ENCODE measurements around the gene FNTB. TPM values are rescaled to one million over a fixed set of nuclear protein-coding genes. Genes with fewer than 3 reads are reported as not detected.

Gene FNTB
- total RNA-seq, 1 donor = 12.7 TPM

DNA sequence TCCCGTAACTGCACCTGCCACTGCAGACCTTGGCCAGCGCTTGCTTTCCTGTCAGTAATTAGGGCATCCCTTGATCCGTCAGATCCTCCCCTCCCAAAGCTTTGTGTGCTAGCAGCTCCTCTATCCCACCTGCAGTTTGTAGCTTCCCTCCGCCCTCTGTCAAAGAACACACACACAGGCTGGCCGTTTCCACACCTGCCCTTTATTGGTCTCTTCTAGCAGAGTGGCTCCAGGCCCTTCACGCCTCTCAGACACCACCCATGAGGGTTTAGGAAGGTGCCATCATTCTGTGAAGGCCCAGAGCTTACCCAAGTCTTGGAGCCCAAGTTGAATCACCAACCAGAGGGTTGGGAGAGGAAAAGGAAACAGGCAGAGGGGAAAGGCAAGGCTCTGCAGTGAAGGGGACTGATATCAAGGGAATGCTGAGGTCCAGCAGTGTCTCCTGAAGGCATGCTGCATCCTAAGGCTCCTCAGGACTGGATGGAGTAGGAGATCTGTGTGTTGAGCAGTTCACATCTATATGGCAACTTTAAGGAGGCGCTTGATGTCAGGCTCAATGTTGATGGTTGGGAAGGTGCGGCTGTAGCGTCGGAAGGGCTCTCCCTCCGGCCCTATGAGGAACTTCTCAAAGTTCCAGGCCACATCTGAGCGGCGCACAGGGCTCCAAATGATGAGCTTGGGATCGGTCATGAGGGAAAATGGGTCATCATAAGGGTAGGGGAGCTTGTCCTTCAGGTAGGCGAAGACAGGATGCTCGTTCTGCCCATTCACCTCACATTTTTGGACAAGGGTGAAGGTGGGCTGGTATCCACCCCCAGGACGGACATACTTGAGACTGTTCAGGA lies 47.5 kb upstream of the FNTB start:
- H3K4me2 ChIP-seq (ENCODE audit: insufficient read depth, low read length) = no peak overlapping the region
- TF ChIP-seq, protein P1, sequence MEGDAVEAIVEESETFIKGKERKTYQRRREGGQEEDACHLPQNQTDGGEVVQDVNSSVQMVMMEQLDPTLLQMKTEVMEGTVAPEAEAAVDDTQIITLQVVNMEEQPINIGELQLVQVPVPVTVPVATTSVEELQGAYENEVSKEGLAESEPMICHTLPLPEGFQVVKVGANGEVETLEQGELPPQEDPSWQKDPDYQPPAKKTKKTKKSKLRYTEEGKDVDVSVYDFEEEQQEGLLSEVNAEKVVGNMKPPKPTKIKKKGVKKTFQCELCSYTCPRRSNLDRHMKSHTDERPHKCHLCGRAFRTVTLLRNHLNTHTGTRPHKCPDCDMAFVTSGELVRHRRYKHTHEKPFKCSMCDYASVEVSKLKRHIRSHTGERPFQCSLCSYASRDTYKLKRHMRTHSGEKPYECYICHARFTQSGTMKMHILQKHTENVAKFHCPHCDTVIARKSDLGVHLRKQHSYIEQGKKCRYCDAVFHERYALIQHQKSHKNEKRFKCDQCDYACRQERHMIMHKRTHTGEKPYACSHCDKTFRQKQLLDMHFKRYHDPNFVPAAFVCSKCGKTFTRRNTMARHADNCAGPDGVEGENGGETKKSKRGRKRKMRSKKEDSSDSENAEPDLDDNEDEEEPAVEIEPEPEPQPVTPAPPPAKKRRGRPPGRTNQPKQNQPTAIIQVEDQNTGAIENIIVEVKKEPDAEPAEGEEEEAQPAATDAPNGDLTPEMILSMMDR (IDR thresholded peaks at IDR 0.05; ENCODE audit: extremely low read depth, low read depth, low read length) = no peak
- no peaks in the 10 kb centered on the region for H3K4me1 ChIP-seq (ENCODE audit: insufficient read depth, low read length)
- no peaks in the 10 kb centered on the region for H3K79me2 ChIP-seq (ENCODE audit: insufficient read depth, low read length)
- DNase-seq (ENCODE audit: insufficient read length, low spot score, missing footprints) = no peak
- no peaks in the 10 kb centered on the region for H3K27me3 ChIP-seq (ENCODE audit: insufficient read depth, low read length)
- no peak overlapping the region for H3K27ac ChIP-seq (ENCODE audit: low read depth, low read length)
- H3K36me3 ChIP-seq (ENCODE audit: insufficient read depth, low read length) = peaks cover 11% of the 10 kb centered on the region
- H4K20me1 ChIP-seq (ENCODE audit: insufficient read depth, low read length) = peaks cover 15% of the 10 kb centered on the region
- no peak overlapping the region for H3K4me3 ChIP-seq (ENCODE audit: insufficient read depth, low read length)
- H2AFZ ChIP-seq (ENCODE audit: low read length) = no peak overlapping the region
- H3K9me3 ChIP-seq (ENCODE audit: low read depth, low read length) = no peaks in the 10 kb centered on the region

DNA sequence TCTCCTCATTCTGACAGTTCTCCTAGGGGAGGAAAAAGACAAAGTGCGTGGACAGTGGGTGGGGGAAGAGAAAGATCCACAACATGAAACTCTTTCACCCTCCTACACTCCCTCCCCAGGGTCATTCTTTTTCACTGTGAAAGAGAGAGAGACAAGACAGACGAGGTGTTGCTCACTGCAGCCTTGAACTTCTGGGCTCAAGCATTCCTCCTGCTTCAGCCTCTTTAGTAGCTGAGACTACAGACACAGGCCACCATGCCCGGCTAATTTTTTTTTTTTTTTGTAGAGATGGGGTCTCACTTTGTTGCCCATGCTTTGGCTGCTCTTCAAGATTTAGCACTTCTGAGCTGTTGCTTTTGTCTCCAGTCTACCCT lies 46.9 kb upstream of the FNTB start:
- no peak overlapping the region for H3K4me2 ChIP-seq (ENCODE audit: insufficient read depth, low read length)
- H3K27me3 ChIP-seq (ENCODE audit: insufficient read depth, low read length) = no peaks in the 10 kb centered on the region
- peaks cover 5% of the 10 kb centered on the region for H3K36me3 ChIP-seq (ENCODE audit: insufficient read depth, low read length)
- DNase-seq (ENCODE audit: insufficient read length, low spot score, missing footprints) = no peak
- no peak overlapping the region for H2AFZ ChIP-seq (ENCODE audit: low read length)
- no peaks in the 10 kb centered on the region for H3K9me3 ChIP-seq (ENCODE audit: low read depth, low read length)
- H3K4me1 ChIP-seq (ENCODE audit: insufficient read depth, low read length) = no peaks in the 10 kb centered on the region
- peaks cover 15% of the 10 kb centered on the region for H4K20me1 ChIP-seq (ENCODE audit: insufficient read depth, low read length)
- no peak overlapping the region for H3K4me3 ChIP-seq (ENCODE audit: insufficient read depth, low read length)
- no peaks in the 10 kb centered on the region for H3K79me2 ChIP-seq (ENCODE audit: insufficient read depth, low read length)
- TF ChIP-seq, protein P1 (IDR thresholded peaks at IDR 0.05; ENCODE audit: extremely low read depth, low read depth, low read length) = no peak
- no peak overlapping the region for H3K27ac ChIP-seq (ENCODE audit: low read depth, low read length)

DNA sequence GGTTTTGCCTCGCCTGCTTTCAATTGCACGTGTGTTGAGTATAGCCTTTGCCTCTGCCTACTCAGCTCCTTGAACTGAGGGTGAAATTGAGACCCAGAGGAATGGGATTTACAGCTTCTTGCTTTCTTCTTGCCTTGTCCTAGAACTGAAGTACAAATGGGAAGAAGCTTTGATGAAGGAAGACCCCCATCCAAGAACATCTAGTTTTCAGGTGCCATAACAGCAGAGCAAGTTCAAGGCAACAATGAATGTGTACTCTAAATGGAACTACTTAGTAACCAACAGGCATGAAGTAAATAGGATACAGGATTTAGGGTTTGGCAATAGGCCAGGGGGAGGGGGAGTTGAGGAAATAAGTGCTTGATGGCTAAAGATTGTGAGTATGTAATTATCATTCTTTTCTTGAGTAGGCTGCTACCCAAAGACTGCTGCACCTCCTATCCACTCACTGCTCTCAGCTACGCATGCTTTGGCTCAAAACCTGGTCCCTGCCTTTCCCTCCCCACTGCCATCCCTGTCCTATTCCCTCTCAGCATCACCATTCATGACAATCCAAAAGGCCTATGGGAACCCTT lies 46.3 kb upstream of the FNTB start:
- H3K27me3 ChIP-seq (ENCODE audit: insufficient read depth, low read length) = no peaks in the 10 kb centered on the region
- no peaks in the 10 kb centered on the region for H3K4me1 ChIP-seq (ENCODE audit: insufficient read depth, low read length)
- no peak overlapping the region for H3K4me2 ChIP-seq (ENCODE audit: insufficient read depth, low read length)
- no peak overlapping the region for H2AFZ ChIP-seq (ENCODE audit: low read length)
- no peak for DNase-seq (ENCODE audit: insufficient read length, low spot score, missing footprints)
- H3K4me3 ChIP-seq (ENCODE audit: insufficient read depth, low read length) = no peak overlapping the region
- no peaks in the 10 kb centered on the region for H3K79me2 ChIP-seq (ENCODE audit: insufficient read depth, low read length)
- H3K27ac ChIP-seq (ENCODE audit: low read depth, low read length) = no peak overlapping the region
- peaks cover 15% of the 10 kb centered on the region for H4K20me1 ChIP-seq (ENCODE audit: insufficient read depth, low read length)
- H3K36me3 ChIP-seq (ENCODE audit: insufficient read depth, low read length) = peaks cover 4% of the 10 kb centered on the region
- H3K9me3 ChIP-seq (ENCODE audit: low read depth, low read length) = no peaks in the 10 kb centered on the region
- TF ChIP-seq, protein P1 (IDR thresholded peaks at IDR 0.05; ENCODE audit: extremely low read depth, low read depth, low read length) = no peak

DNA sequence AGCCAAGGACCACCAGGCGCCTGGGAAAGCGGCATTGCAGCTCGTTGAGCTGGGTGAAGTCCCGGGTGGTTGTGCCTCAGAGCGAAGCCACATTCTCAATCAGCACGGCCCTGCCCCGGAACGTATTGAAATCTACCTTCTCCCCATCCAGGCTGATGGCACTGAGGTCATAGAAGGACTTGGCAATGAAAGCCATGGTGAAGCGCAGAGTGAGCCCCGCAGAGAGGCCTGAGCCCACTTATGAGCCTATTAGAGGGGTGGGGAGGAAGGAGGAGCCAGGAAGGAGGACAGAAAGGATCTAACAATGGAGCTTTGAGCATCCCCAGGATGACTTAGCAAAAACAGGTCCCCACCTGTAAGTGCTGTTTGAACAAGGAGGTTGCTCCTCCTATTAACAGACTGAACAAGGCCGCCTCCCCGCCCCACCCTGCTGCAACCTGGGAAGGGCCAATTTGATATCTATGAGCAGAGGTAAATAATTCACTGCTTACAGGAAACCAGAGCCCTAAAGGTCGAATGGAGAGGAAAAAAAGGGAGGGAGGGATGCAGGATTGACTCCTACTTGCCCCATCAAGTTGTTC lies 44.1 kb upstream of the FNTB start, which contains the start of gene GPX2:
Gene GPX2, minus strand, starts transcription at position 215 of the 581 bp plus-strand sequence. Its CDS starts 19 bp downstream, at position 196.
- no peaks in the 10 kb centered on the region for H3K27me3 ChIP-seq (ENCODE audit: insufficient read depth, low read length)
- H3K36me3 ChIP-seq (ENCODE audit: insufficient read depth, low read length) = peaks cover 4% of the 10 kb centered on the region
- H3K27ac ChIP-seq (ENCODE audit: low read depth, low read length) = no peak within 1 kb of the TSS
- no peak within 1 kb of the TSS for H3K4me2 ChIP-seq (ENCODE audit: insufficient read depth, low read length)
- DNase-seq (ENCODE audit: insufficient read length, low spot score, missing footprints) = no peak
- no peaks in the 10 kb centered on the region for H3K9me3 ChIP-seq (ENCODE audit: low read depth, low read length)
- H3K79me2 ChIP-seq (ENCODE audit: insufficient read depth, low read length) = no peaks in the 10 kb centered on the region
- peaks cover 5% of the 10 kb centered on the region for H4K20me1 ChIP-seq (ENCODE audit: insufficient read depth, low read length)
- H2AFZ ChIP-seq (ENCODE audit: low read length) = no peak within 1 kb of the TSS
- no peak within 1 kb of the TSS for H3K4me3 ChIP-seq (ENCODE audit: insufficient read depth, low read length)
- no peaks in the 10 kb centered on the region for H3K4me1 ChIP-seq (ENCODE audit: insufficient read depth, low read length)
- TF ChIP-seq, protein P1 (IDR thresholded peaks at IDR 0.05; ENCODE audit: extremely low read depth, low read depth, low read length) = no peak
